ENCODE data around the gene ADCY9. TPM values are rescaled to one million over a fixed set of nuclear protein-coding genes. Genes with fewer than 3 reads are reported as not detected.

The ADCY9 gene
- polyA plus RNA-seq, 3 donors, result 0.44 to 9.3 (median 0.67) TPM

DNA sequence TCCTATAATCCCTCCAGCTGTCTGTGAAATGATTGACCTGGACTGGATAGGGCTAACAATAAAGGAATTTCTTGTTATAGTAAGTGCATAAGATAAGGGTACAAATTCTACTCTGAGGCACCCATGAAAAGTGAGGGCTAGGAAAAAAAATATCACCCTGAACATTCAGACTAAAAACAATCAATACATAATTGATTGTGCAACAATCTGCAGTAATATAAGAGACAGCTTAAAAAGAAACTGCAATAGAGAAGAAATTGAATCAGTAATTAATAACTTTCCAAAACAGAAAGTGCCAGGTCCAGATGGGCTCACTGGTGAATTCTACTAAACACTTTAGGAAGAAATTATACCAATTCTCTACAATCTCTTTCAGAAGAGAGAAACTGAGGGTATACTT is 191.5 kb downstream of the ADCY9 start:
- Histone ChIP-seq H3K79me2 (ENCODE audit: insufficient read depth, low read length) (no peaks in the 10 kb centered on the region), H3K4me1 (ENCODE audit: control insufficient read depth in 1 of 2, insufficient read depth in 2 of 2, low read length in 2 of 2) (no peaks in the 10 kb centered on the region), H3K36me3 (replicated peaks in 1 of 2; ENCODE audit: control insufficient read depth in 1 of 2, insufficient read depth in 2 of 2, low read length in 2 of 2) (no peaks in the 10 kb centered on the region), H3K9ac (ENCODE audit: insufficient read depth, low read length, poor library complexity, severe bottlenecking) (no peak overlapping the region), H3K27me3 (ENCODE audit: control insufficient read depth in 2 of 2, insufficient read depth in 2 of 2, low read length in 2 of 2) (peaks cover 0 to 6% of the 10 kb centered on the region in 2 donors), H3K4me3 (replicated peaks in 1 of 3; ENCODE audit: low read depth in 2 of 3, low read length in 3 of 3) (no peak overlapping the region), H3K9me3 (replicated peaks in 1 of 2; ENCODE audit: control insufficient read depth in 1 of 2, insufficient read depth in 1 of 2, low read length in 2 of 2) (peaks cover 0 to 6% of the 10 kb centered on the region in 2 donors), H3K27ac (ENCODE audit: low read depth in 1 of 2, low read length in 2 of 2) (no peak overlapping the region), H3K4me2 (replicated peaks; ENCODE audit: extremely low read depth, low read length, poor library complexity, severe bottlenecking) (no peak overlapping the region), H4K20me1 (ENCODE audit: insufficient read depth, low read length) (no peaks in the 10 kb centered on the region), H2AFZ (ENCODE audit: insufficient read depth, low read depth, low read length, poor library complexity, severe bottlenecking) (no peak overlapping the region)
- H3K9me3 Mint-ChIP-seq, result peaks cover 0 to 12% (median 3%) of the 10 kb centered on the region in 7 donors
- TF ChIP-seq, protein P1, sequence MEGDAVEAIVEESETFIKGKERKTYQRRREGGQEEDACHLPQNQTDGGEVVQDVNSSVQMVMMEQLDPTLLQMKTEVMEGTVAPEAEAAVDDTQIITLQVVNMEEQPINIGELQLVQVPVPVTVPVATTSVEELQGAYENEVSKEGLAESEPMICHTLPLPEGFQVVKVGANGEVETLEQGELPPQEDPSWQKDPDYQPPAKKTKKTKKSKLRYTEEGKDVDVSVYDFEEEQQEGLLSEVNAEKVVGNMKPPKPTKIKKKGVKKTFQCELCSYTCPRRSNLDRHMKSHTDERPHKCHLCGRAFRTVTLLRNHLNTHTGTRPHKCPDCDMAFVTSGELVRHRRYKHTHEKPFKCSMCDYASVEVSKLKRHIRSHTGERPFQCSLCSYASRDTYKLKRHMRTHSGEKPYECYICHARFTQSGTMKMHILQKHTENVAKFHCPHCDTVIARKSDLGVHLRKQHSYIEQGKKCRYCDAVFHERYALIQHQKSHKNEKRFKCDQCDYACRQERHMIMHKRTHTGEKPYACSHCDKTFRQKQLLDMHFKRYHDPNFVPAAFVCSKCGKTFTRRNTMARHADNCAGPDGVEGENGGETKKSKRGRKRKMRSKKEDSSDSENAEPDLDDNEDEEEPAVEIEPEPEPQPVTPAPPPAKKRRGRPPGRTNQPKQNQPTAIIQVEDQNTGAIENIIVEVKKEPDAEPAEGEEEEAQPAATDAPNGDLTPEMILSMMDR (IDR thresholded peaks at IDR 0.05), result no peak
- intact Hi-C loops (cut with micrococcal nuclease), result loop anchor here in 1 of 2 donors (10.0 kb wide), 1 partner anchor 310 kb away; no protein-coding TSS in a partner anchor
- H3K4me1 Mint-ChIP-seq, result no peaks in the 10 kb centered on the region
- H3K27me3 Mint-ChIP-seq (ENCODE audit: low read depth in 3 of 3), result peaks cover 6 to 30% (median 9%) of the 10 kb centered on the region in 3 donors
- DNase-seq, result no peak
- no peak overlapping the region for H3K27ac Mint-ChIP-seq
- H3K4me3 Mint-ChIP-seq, result no peak overlapping the region
- H3K36me3 Mint-ChIP-seq, result no peaks in the 10 kb centered on the region

DNA sequence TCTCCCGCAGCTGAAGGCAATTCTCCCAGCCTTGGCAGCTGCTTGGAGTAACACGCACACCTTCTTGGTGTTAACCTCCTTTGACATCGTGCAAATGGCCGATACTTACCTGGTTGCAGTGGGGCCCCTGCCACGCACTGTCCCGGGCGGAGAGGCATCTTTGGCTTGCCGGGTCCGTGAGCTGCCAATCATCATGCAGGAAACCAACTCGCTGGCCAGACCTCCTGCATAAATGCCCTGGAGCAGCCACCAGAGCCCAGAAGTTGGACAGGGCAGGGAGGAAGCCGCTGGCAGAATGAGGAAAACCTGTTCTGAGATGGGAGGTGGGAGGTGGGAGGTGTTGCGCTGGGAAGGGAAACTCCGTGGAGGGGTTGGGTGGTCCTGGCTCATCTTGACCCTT is 194.0 kb downstream of the ADCY9 start:
- Histone ChIP-seq H2AFZ (ENCODE audit: insufficient read depth, low read depth, low read length, poor library complexity, severe bottlenecking) (no peak overlapping the region), H4K20me1 (ENCODE audit: insufficient read depth, low read length) (no peaks in the 10 kb centered on the region), H3K4me1 (ENCODE audit: control insufficient read depth in 1 of 2, insufficient read depth in 2 of 2, low read length in 2 of 2) (no peaks in the 10 kb centered on the region), H3K27me3 (ENCODE audit: control insufficient read depth in 2 of 2, insufficient read depth in 2 of 2, low read length in 2 of 2) (peaks cover 0 to 6% of the 10 kb centered on the region in 2 donors), H3K27ac (ENCODE audit: low read depth in 1 of 2, low read length in 2 of 2) (no peak overlapping the region), H3K9me3 (replicated peaks in 1 of 2; ENCODE audit: control insufficient read depth in 1 of 2, insufficient read depth in 1 of 2, low read length in 2 of 2) (peaks cover 0 to 21% of the 10 kb centered on the region in 2 donors), H3K79me2 (ENCODE audit: insufficient read depth, low read length) (no peaks in the 10 kb centered on the region), H3K4me3 (replicated peaks in 1 of 3; ENCODE audit: low read depth in 2 of 3, low read length in 3 of 3) (no peak overlapping the region), H3K4me2 (replicated peaks; ENCODE audit: extremely low read depth, low read length, poor library complexity, severe bottlenecking) (no peak overlapping the region), H3K9ac (ENCODE audit: insufficient read depth, low read length, poor library complexity, severe bottlenecking) (no peak overlapping the region), H3K36me3 (replicated peaks in 1 of 2; ENCODE audit: control insufficient read depth in 1 of 2, insufficient read depth in 2 of 2, low read length in 2 of 2) (no peaks in the 10 kb centered on the region)
- Mint-ChIP-seq H3K4me3 (no peak overlapping the region), H3K27ac (no peak overlapping the region), H3K4me1 (no peaks in the 10 kb centered on the region), H3K27me3 (ENCODE audit: low read depth in 3 of 3) (peaks cover 6 to 29% (median 11%) of the 10 kb centered on the region in 3 donors), H3K9me3 (peaks cover 8 to 21% (median 18%) of the 10 kb centered on the region in 7 donors), H3K36me3 (no peaks in the 10 kb centered on the region)
- no peak for DNase-seq
- intact Hi-C loops (cut with micrococcal nuclease), result loop anchor here in 1 of 2 donors (10.0 kb wide), 1 partner anchor 313 kb away; no protein-coding TSS in a partner anchor
- 71% methylated on average over 13 of the region's 13 CpGs for WGBS (ENCODE audit: insufficient coverage)
- TF ChIP-seq, protein P1 (IDR thresholded peaks at IDR 0.05), result no peak

Data from CD14-positive monocyte (primary cell).